ENCODE results near the gene ACD. TPM values are rescaled to one million over a fixed set of nuclear protein-coding genes. Genes with fewer than 3 reads are reported as not detected.
A peak's percentile ranks its signal among the peaks of the same experiment; 100 is the strongest.

ACD gene
- total RNA-seq, 1 experiment from 2014 or later: 33.6 TPM

DNA sequence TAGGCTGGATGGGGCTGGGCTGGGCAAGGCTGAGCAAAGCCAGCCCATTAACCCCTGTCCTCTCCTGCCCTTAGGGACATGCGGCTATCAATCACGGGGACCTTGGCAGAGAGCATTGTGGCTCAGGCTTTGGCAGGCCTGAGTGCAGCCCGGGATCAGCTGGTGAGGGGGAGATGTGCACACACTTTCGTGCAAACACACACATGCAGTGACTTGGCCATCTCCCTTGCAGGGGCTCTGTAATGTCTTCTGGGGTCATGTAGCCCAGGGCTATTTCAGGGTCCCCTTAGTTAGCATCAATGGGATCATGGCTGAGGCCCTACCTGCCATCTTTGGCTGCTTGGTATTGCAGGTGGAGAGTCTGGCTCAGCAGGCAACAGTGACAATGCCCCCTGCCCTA, 8.2 kb downstream of the ACD start:
- ChIA-PET POLR2A (interaction anchor here (0.7 to 1.1 kb wide), 3 partner anchors 10 to 136 kb away, joined by 3 read pairs; no protein-coding TSS in a partner anchor), CTCF (interaction anchor here (0.6 to 1.0 kb wide), 4 partner anchors 57 to 204 kb away, joined by 3 read pairs; no protein-coding TSS in a partner anchor)
- H3K27me3 Mint-ChIP-seq (ENCODE audit: insufficient read depth, unreplicated experiment): peaks cover 26% of the 10 kb centered on the region
- TF ChIP-seq, protein P1, sequence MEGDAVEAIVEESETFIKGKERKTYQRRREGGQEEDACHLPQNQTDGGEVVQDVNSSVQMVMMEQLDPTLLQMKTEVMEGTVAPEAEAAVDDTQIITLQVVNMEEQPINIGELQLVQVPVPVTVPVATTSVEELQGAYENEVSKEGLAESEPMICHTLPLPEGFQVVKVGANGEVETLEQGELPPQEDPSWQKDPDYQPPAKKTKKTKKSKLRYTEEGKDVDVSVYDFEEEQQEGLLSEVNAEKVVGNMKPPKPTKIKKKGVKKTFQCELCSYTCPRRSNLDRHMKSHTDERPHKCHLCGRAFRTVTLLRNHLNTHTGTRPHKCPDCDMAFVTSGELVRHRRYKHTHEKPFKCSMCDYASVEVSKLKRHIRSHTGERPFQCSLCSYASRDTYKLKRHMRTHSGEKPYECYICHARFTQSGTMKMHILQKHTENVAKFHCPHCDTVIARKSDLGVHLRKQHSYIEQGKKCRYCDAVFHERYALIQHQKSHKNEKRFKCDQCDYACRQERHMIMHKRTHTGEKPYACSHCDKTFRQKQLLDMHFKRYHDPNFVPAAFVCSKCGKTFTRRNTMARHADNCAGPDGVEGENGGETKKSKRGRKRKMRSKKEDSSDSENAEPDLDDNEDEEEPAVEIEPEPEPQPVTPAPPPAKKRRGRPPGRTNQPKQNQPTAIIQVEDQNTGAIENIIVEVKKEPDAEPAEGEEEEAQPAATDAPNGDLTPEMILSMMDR (IDR thresholded peaks at IDR 0.05; ENCODE audit: unreplicated experiment): no peak
- no peaks in the 10 kb centered on the region for H3K4me1 Mint-ChIP-seq (ENCODE audit: insufficient read depth, unreplicated experiment)
- H3K4me3 Mint-ChIP-seq (ENCODE audit: unreplicated experiment): peak overlapping the region; percentile 46
- intact Hi-C loops (cut with micrococcal nuclease): no loop called here
- H3K9me3 Mint-ChIP-seq (ENCODE audit: unreplicated experiment): no peaks in the 10 kb centered on the region
- BruUV-seq (replicated peaks): no TSS peak
- DNase-seq (ENCODE audit: unreplicated experiment): no peak
- H3K27ac Mint-ChIP-seq (ENCODE audit: low read depth, unreplicated experiment): no peak overlapping the region
- peaks cover 6% of the 10 kb centered on the region for H3K36me3 Mint-ChIP-seq (ENCODE audit: insufficient read depth, unreplicated experiment)

DNA sequence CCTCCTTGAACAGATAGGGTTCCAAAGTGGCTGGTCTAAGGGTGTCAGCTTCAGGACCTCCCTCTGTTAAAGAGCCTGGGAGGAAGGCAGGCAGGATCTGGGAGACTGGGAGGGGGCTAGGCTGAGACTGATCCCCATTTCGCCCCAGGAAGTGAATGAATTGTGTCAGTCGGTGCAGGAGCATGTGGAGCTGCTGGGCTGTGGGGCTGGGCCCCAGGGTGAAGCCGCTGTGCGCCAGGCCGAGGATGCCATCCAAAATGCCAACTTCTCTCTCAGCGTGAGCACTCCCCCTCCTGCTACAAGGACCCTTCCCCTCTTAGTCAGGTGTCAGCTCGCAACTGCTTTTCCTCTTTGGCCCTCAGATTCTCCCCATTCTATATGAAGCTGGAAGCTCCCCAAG, 9.0 kb downstream of the ACD start:
- no TSS peak for BruUV-seq (replicated peaks)
- Mint-ChIP-seq H3K4me3 (ENCODE audit: unreplicated experiment) (no peak overlapping the region), H3K27ac (ENCODE audit: low read depth, unreplicated experiment) (no peak overlapping the region), H3K9me3 (ENCODE audit: unreplicated experiment) (no peaks in the 10 kb centered on the region), H3K4me1 (ENCODE audit: insufficient read depth, unreplicated experiment) (no peaks in the 10 kb centered on the region), H3K27me3 (ENCODE audit: insufficient read depth, unreplicated experiment) (peaks cover 26% of the 10 kb centered on the region), H3K36me3 (ENCODE audit: insufficient read depth, unreplicated experiment) (peaks cover 6% of the 10 kb centered on the region)
- no peak for DNase-seq (ENCODE audit: unreplicated experiment)
- POLR2A ChIA-PET: interaction anchor here (1.1 to 1.5 kb wide), 2 partner anchors 9 to 61 kb away, joined by 3 to 4 read pairs; no protein-coding TSS in a partner anchor
- intact Hi-C loops (cut with micrococcal nuclease): no loop called here
- TF ChIP-seq, protein P1 (IDR thresholded peaks at IDR 0.05; ENCODE audit: unreplicated experiment): no peak
- CTCF ChIA-PET: interaction anchor here (0.6 to 0.8 kb wide), 3 partner anchors 18 to 132 kb away, joined by 3 read pairs; no protein-coding TSS in a partner anchor

DNA sequence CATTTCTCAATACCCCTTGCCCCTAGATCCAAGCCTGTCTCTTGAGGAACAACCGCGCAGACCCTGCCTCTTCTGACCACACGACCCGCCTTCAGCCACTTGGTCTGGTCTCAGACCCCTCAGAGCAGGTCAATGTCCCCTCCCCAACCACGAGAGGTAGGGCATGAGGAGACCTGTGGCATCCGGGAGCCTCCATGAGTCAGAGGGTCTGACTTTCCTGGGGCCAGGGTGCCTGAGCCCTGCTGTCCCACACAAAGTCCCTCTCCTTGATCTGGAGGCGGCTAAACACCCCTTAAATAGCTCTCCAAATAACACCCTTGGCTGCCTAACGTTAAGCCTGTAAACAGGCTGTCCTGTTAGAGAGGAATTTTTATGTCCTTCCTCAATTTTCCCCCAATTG, 10.0 kb downstream of the ACD start:
- no peaks in the 10 kb centered on the region for H3K9me3 Mint-ChIP-seq (ENCODE audit: unreplicated experiment)
- no peak for DNase-seq (ENCODE audit: unreplicated experiment)
- peaks cover 26% of the 10 kb centered on the region for H3K27me3 Mint-ChIP-seq (ENCODE audit: insufficient read depth, unreplicated experiment)
- no peak overlapping the region for H3K27ac Mint-ChIP-seq (ENCODE audit: low read depth, unreplicated experiment)
- CTCF ChIA-PET: interaction anchor here (0.5 kb wide), 1 partner anchor 90 kb away, joined by 3 read pairs; no protein-coding TSS in a partner anchor
- POLR2A ChIA-PET: interaction anchor here (0.9 to 1.5 kb wide), 2 partner anchors 10 to 60 kb away, joined by 4 read pairs; partner anchors contain the start of gene ACD
- peaks cover 4% of the 10 kb centered on the region for H3K36me3 Mint-ChIP-seq (ENCODE audit: insufficient read depth, unreplicated experiment)
- H3K4me1 Mint-ChIP-seq (ENCODE audit: insufficient read depth, unreplicated experiment): no peaks in the 10 kb centered on the region
- intact Hi-C loops (cut with micrococcal nuclease): no loop called here
- H3K4me3 Mint-ChIP-seq (ENCODE audit: unreplicated experiment): no peak overlapping the region
- no TSS peak for BruUV-seq (replicated peaks)
- TF ChIP-seq, protein P1 (IDR thresholded peaks at IDR 0.05; ENCODE audit: unreplicated experiment): no peak

DNA sequence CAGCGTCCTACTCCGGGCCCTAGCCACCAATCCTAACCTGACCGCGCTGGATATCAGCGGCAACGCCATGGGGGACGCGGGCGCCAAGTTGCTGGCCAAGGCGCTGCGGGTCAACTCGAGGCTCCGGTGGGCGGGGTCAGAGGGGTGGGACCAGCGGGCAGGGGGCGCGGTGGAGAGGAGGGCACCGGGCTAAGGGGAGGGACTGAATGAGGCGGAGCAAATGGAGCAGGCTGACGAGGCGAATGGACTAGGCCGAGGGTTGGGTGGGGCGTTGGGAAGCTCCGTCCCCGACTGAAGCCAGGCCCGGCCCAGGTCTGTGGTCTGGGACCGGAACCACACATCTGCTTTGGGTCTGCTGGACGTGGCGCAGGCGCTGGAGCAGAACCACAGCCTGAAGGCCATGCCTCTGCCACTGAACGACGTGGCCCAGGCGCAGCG, 10.5 kb downstream of the ACD start:
- intact Hi-C loops (cut with micrococcal nuclease): no loop called here
- Mint-ChIP-seq H3K27me3 (ENCODE audit: insufficient read depth, unreplicated experiment) (peaks cover 26% of the 10 kb centered on the region), H3K4me3 (ENCODE audit: unreplicated experiment) (no peak overlapping the region), H3K4me1 (ENCODE audit: insufficient read depth, unreplicated experiment) (no peaks in the 10 kb centered on the region), H3K27ac (ENCODE audit: low read depth, unreplicated experiment) (no peak overlapping the region), H3K36me3 (ENCODE audit: insufficient read depth, unreplicated experiment) (no peaks in the 10 kb centered on the region), H3K9me3 (ENCODE audit: unreplicated experiment) (no peaks in the 10 kb centered on the region)
- ChIA-PET CTCF (no interaction called here), POLR2A (no interaction called here)
- no TSS peak for BruUV-seq (replicated peaks)
- peak; percentile 40 for DNase-seq (ENCODE audit: unreplicated experiment)
- TF ChIP-seq, protein P1 (IDR thresholded peaks at IDR 0.05; ENCODE audit: unreplicated experiment): no peak
